ENCODE measurements around the gene APCDD1L. TPM values are rescaled to one million over a fixed set of nuclear protein-coding genes. Genes with fewer than 3 reads are reported as not detected.

The APCDD1L gene
- total RNA-seq, result 1.7 TPM in 1 of 2 replicates, not detected in the other

DNA sequence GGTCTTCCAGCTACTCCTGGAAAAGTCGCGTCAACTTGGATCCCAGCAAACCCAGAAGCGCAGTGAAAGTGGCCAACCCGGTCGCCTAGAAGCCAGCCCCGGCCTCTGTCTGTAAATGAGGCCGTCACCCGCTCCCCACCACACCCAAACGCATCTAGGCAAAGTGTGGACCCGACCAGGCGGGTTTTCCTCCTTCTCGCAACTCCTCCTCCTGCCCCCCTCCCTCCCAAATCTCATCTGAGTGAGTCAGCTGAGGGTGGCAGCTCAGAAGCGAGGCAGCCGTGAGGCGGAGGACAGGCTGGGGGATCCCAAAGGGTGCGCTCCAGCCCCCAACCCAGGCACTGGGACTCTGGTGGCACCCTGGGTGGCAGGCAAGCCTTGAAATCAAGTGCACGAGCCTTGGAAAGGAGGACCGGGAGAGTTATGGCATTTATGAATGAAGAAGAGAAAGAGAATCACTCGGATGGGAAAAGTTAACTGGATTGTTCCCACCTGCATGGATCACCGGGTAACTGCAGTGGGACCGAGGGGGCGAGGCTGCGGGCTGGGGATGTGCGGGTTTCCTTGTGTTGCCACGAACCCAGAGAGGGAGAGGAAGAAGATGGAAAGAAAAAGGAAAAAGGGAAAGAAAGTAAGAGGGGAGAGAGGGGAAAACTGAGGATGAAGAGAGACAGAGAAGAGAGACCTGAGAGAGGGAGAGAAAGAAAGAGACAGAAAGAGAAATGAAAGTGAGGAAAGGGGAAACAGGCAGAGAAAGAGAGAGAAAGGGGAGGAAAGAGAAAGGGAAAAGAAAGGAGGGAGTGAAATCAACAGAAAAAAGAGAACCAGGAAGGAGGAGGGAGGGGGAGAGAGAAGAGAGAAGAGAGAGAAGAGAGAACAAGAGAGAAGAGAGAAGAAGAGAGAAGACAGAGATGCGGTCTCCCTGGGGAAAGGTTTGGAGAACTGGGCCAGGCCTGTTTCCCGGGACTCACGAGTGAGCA, at the start of gene APCDD1L:
Gene APCDD1L, minus strand, starts transcription at position 167 of the 980 bp plus-strand sequence. CDS start 692 bp downstream, outside the sequence.

Other genes starting within 250 kb of the APCDD1L start
- gene RAB22A, start 205.7 kb downstream of the APCDD1L start, total RNA-seq, result 15.9 and 22.2 TPM in 2 replicates
- gene VAPB, start 126.2 kb downstream of the APCDD1L start, total RNA-seq, result 14.0 and 14.9 TPM in 2 replicates
- 29.9 and 34.3 TPM in 2 replicates for gene STX16, start 135.9 kb upstream of the APCDD1L start, total RNA-seq
- 16.9 and 23.4 TPM in 2 replicates for gene NPEPL1, start 177.4 kb upstream of the APCDD1L start, total RNA-seq